Endothelial cell of umbilical vein (primary cell): ENCODE results near the gene SORCS2. TPM values are rescaled to one million over a fixed set of nuclear protein-coding genes. Genes with fewer than 3 reads are reported as not detected.

ENCODE experiments used
- BruUV-seq: library from RNA; stranded (reverse); fragments of 400-500 nt; replicated peaks from 2 replicates; lab custom pipeline; 2021; lab: Mats Ljungman, UMichigan
- CTCF ChIA-PET: fragments of 300-600, 350-600 bp; sonication (Branson Sonifier 250); formaldehyde crosslinking; loops from one replicate; lab custom pipeline; 2021; ENCODE audit warnings: antibody characterized with exemption, inconsistent platforms; lab: Charles Lee
- POLR2A ChIA-PET: fragments of 300-600, 350-600 bp; sonication (Branson Sonifier 250); formaldehyde crosslinking; loops from one replicate; lab custom pipeline; 2021; ENCODE audit warnings: antibody characterized with exemption, inconsistent platforms; lab: Charles Lee
- DNase-seq: peaks from one replicate; pipeline ENCODE4 v3.0.0-alpha.2; 2011; ENCODE audit warnings: low read depth, low spot score
- FAIRE-seq: peaks from 2 replicates; lab custom pipeline; 2011; peaks lifted over from hg19 to GRCh38; lab: Jason Lieb, UNC
- H2AFZ ChIP-seq: 2 replicates; pipeline ENCODE4 v1.6.0; 2012; ENCODE audit warnings: low read depth, low read length, control low read depth, inconsistent platforms
- H3K27ac ChIP-seq: 2 replicates; pipeline ENCODE4 v1.5.1; 2011; ENCODE audit warnings: low read depth, mild to moderate bottlenecking, control low read depth, low read length, moderate library complexity; ENCODE audit not compliant: insufficient read depth
- H3K27me3 ChIP-seq, 2 experiments: 2 replicates each; pipeline versions ENCODE4 v1.6.0 to v1.6.1; 2011; ENCODE audit warnings: low read length in 2 of 2, mixed read lengths in 1 of 2; ENCODE audit not compliant: control insufficient read depth in 2 of 2, insufficient read depth in 2 of 2
- H3K36me3 ChIP-seq, 2 experiments: 2 replicates in 1 of 2; 3 replicates in 1 of 2; pipeline ENCODE4 v1.5.1; 2011; ENCODE audit warnings: low read length in 2 of 2, mild to moderate bottlenecking in 1 of 2, moderate library complexity in 1 of 2; ENCODE audit not compliant: control insufficient read depth in 2 of 2, insufficient read depth in 2 of 2; ENCODE audit errors: extremely low read depth in 1 of 2
- H3K4me1 ChIP-seq: 3 replicates; pipeline ENCODE4 v1.5.1; 2011; ENCODE audit warnings: mild to moderate bottlenecking, low read length; ENCODE audit not compliant: control insufficient read depth, insufficient read depth; ENCODE audit errors: extremely low read depth
- H3K4me2 ChIP-seq: 2 replicates; pipeline ENCODE4 v1.6.1; 2011; ENCODE audit warnings: low read length, control low read depth, mixed read lengths; ENCODE audit not compliant: insufficient read depth
- H3K4me3 ChIP-seq, 3 experiments: fragments of 200-600 bp in 1 of 3; sonication (generic), shearing (Covaris generic) in 1 of 3; replicated peaks in 1 of 3; 2 replicates each; pipeline ENCODE4 v1.5.1; 2011 to 2016; ENCODE audit warnings: control low read depth in 3 of 3, low read length in 3 of 3, mild to moderate bottlenecking in 2 of 3, inconsistent platforms in 1 of 3, low read depth in 1 of 3, moderate library complexity in 1 of 3; ENCODE audit not compliant: insufficient read depth in 1 of 3
- H3K79me2 ChIP-seq: 2 replicates; pipeline ENCODE4 v1.6.0; 2012; ENCODE audit warnings: low read length, inconsistent platforms; ENCODE audit not compliant: control insufficient read depth, insufficient read depth
- H3K9ac ChIP-seq: replicated peaks from 2 replicates; pipeline ENCODE3; 2011; ENCODE audit warnings: low read length, control low read depth; ENCODE audit not compliant: insufficient read depth; ENCODE audit errors: extremely low read depth
- H3K9me1 ChIP-seq: replicated peaks from 3 replicates; pipeline ENCODE4 v1.6.0; 2011; ENCODE audit warnings: mild to moderate bottlenecking, low read length; ENCODE audit not compliant: control insufficient read depth, insufficient read depth; ENCODE audit errors: extremely low read depth
- H3K9me3 ChIP-seq: replicated peaks from 2 replicates; pipeline ENCODE4 v1.5.1; 2012; ENCODE audit warnings: low read length, inconsistent platforms; ENCODE audit not compliant: control insufficient read depth, insufficient read depth
- H4K20me1 ChIP-seq: replicated peaks from 2 replicates; pipeline ENCODE3; 2011; ENCODE audit warnings: mild to moderate bottlenecking, low read length; ENCODE audit not compliant: control insufficient read depth, insufficient read depth; ENCODE audit errors: extremely low read depth
- EZH2 ChIP-seq: IDR thresholded peaks from 2 replicates; pipeline ENCODE4 v1.6.1; 2012; ENCODE audit warnings: borderline replicate concordance, low read depth, mild to moderate bottlenecking, moderate library complexity, low read length, inconsistent platforms; ENCODE audit not compliant: severe bottlenecking
- FOS ChIP-seq: IDR thresholded peaks from 2 replicates; pipeline ENCODE4 v1.6.1; 2011; ENCODE audit warnings: mild to moderate bottlenecking, low read length, moderate library complexity, borderline replicate concordance; ENCODE audit not compliant: insufficient read depth
- GATA2 ChIP-seq: IDR thresholded peaks from 2 replicates; pipeline ENCODE4 v1.7.0; 2011; ENCODE audit warnings: low read depth, mild to moderate bottlenecking, moderate library complexity, mixed read lengths, low read length; ENCODE audit not compliant: insufficient read length, insufficient read depth
- JUN ChIP-seq: IDR thresholded peaks from 2 replicates; pipeline ENCODE4 v1.6.1; 2011; ENCODE audit warnings: borderline replicate concordance, low read depth; ENCODE audit not compliant: insufficient read length, insufficient read depth
- MAX ChIP-seq: IDR thresholded peaks from 2 replicates; pipeline ENCODE4 v1.6.1; 2011; ENCODE audit not compliant: insufficient read depth, insufficient read length
- MYC ChIP-seq: IDR thresholded peaks from one replicate; pipeline ENCODE4 v1.6.1; 2011; ENCODE audit warnings: mild to moderate bottlenecking, low read depth, low read length
- POLR2A ChIP-seq: IDR thresholded peaks from 2 replicates; pipeline ENCODE4 v1.6.1; 2012; ENCODE audit warnings: low read depth, mild to moderate bottlenecking, control low read depth, low read length
- POLR2AphosphoS5 ChIP-seq: IDR thresholded peaks from 2 replicates; pipeline ENCODE4 v1.6.1; 2012; ENCODE audit warnings: low read depth, mild to moderate bottlenecking, control low read depth, low read length, moderate library complexity; ENCODE audit not compliant: insufficient read depth
- dilution Hi-C: fragments of 300-500 bp; cut with MboI; formaldehyde crosslinking; loops from one replicate; pipeline ENCODE4 v1.15.0; 2019; ENCODE audit warnings: low sequenced_read_pairs; ENCODE audit not compliant: extremely low pct_ligation_motif_present
- intact Hi-C: fragments of 100-400 bp; cut with micrococcal nuclease; formaldehyde crosslinking; loops from one replicate; pipeline ENCODE4 v1.10.0; 2022
- polyA plus RNA-seq, 4 experiments: library from polyadenylated mRNA; depleted of rRNA in 3 of 4; stranded (reverse) in 3 of 4; unstranded in 1 of 4; fragments of >200 nt; gene quantifications; 2 replicates each; pipeline versions ENCODE4 v1.2.1 to v1.2.3, GENCODE V29; 2011 to 2012; ENCODE audit warnings: missing spikeins in 1 of 4
- total RNA-seq: library from RNA; stranded (reverse); gene quantifications from 2 replicates; pipeline ENCODE4 v1.2.3, GENCODE V29; 2021
- TF ChIP-seq, protein P1 (sequence below), 2 donors: IDR thresholded peaks; 1 replicate in 1 of 2; 2 replicates in 1 of 2; pipeline ENCODE4 v1.5.1; 2011; ENCODE audit warnings: low read length in 2 of 2, mild to moderate bottlenecking in 2 of 2, moderate library complexity in 2 of 2, control low read depth in 1 of 2, inconsistent platforms in 1 of 2, low read depth in 1 of 2; ENCODE audit not compliant: insufficient read depth in 1 of 2; ENCODE audit errors: extremely low read depth in 1 of 2

The SORCS2 gene
- total and polyA plus RNA-seq, 2 donors (not counting 3 experiments of a cell fraction or from before 2014, with no cell fraction given): not detected

DNA sequence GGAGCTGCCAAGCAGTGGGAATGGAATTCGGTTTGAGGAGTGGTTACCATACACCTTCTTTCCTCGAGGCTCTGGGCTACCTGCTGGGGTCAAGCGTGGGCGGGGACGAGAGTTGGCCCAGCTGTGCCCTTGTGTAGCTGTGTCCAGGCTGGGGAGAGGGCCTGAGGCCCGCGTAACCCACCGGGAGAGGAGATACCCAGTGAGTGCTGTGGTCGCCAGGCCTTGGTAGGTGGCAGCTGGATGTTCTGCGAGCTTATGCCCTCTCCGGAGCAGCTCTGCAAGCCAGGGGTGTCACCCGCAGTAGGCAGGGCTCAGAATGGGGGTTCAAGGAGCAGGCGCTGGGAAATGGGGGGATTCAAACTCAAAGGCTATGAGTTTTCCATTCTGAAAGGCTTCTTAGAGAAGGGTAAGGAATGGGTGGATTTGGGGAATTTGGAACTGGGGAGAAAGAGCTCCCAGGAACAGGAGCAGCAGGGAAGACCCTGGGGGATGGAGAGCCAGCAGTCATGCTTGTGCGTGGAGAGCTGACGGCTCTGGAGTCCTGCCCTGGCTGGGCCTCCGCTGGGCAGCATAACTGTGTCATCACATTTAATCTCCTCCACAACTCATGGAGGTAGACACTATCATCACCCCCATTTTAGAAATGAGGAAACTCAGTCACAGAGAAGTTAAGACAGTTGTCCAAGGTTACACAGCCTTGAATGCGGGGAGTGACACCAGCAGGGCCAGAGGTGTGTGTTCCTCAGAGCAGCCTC lies 117.5 kb downstream of the SORCS2 start:
- H3K4me2 ChIP-seq: no peak overlapping the region
- H2AFZ ChIP-seq: no peak overlapping the region
- H3K9me1 ChIP-seq: no peaks in the 10 kb centered on the region
- H3K4me1 ChIP-seq: no peaks in the 10 kb centered on the region
- H3K79me2 ChIP-seq: no peaks in the 10 kb centered on the region
- H3K27ac ChIP-seq: no peak overlapping the region
- dilution Hi-C loops (no loop called here), intact Hi-C loops (no loop called here)
- POLR2A ChIA-PET: no interaction called here
- no peaks in the 10 kb centered on the region for H3K27me3 ChIP-seq
- H3K4me3 ChIP-seq: no peak overlapping the region
- no TSS peak for BruUV-seq
- FAIRE-seq: no peak
- no peaks in the 10 kb centered on the region for H4K20me1 ChIP-seq
- H3K36me3 ChIP-seq: no peaks in the 10 kb centered on the region
- no peaks in the 10 kb centered on the region for H3K9me3 ChIP-seq
- H3K9ac ChIP-seq: no peak overlapping the region
- no peak for DNase-seq
- TF ChIP-seq JUN (no peak), GATA2 (no peak), EZH2 (no peak), MYC (no peak), POLR2AphosphoS5 (no peak), POLR2A (no peak), FOS (no peak), MAX (no peak)
- TF ChIP-seq, protein P1, sequence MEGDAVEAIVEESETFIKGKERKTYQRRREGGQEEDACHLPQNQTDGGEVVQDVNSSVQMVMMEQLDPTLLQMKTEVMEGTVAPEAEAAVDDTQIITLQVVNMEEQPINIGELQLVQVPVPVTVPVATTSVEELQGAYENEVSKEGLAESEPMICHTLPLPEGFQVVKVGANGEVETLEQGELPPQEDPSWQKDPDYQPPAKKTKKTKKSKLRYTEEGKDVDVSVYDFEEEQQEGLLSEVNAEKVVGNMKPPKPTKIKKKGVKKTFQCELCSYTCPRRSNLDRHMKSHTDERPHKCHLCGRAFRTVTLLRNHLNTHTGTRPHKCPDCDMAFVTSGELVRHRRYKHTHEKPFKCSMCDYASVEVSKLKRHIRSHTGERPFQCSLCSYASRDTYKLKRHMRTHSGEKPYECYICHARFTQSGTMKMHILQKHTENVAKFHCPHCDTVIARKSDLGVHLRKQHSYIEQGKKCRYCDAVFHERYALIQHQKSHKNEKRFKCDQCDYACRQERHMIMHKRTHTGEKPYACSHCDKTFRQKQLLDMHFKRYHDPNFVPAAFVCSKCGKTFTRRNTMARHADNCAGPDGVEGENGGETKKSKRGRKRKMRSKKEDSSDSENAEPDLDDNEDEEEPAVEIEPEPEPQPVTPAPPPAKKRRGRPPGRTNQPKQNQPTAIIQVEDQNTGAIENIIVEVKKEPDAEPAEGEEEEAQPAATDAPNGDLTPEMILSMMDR (IDR thresholded peaks at IDR 0.05; ENCODE audit: extremely low read depth in 1 of 2, insufficient read depth in 1 of 2, low read depth in 1 of 2, low read length in 2 of 2): no peak
- CTCF ChIA-PET: no interaction called here
